GM19043 (cell line): ENCODE data around the gene VPS36.
"Not testable (repeated sequence)": the region's sequence is repeated elsewhere in the genome, so short reads cannot be mapped to it uniquely, and the experiment has no call there.

Experiments used
- ATAC-seq: cut with Tn5 transposase; IDR thresholded peaks from one replicate; pipeline ENCODE4 v1.9.1; 2021; ENCODE audit warnings: low read depth; ENCODE audit not compliant: unreplicated experiment

VPS36 gene

GRCh38 chr13:52447354-52447753 is 3.1 kb downstream of the VPS36 start:
- ATAC-seq: no peak

GRCh38 chr13:52446265-52446664 is 4.2 kb downstream of the VPS36 start:
- ATAC-seq: no peak

DNA sequence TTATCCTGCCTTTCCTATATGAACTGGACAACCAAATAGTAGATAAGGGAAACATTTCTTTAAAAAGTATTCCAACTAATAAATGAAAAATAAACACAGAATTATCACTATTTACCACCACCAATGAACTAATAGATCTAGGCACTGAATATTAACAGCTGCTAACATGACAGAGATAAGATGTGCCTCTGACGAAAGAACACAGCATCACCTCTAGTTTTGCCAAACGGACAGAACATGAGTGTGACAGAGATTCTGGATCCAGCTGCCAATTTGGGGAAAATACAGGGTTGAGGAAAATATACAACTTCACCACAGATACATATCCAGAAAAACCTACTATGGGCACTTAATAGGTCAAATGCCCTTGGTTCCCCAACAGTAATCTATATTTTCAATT is 18.0 kb downstream of the VPS36 start:
- ATAC-seq: no peak

DNA sequence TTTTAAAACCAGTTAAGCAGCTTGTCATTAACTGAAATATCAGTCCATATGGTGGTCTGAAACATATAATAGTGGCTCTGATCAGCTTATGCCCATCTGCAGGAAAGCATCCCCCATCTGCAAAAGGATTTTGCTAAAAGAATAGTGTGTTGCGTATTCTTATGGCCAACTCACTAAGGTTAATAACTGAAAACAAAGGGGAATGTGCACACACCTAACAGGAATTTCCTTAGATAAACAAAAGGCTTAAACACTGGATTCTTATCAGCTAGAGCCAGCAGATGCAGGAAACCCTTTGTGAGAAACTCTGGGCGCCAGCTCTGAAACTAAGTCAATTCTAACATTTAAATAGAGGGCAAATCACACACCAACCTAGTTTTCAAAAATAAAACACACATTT is 22.1 kb downstream of the VPS36 start:
- no peak for ATAC-seq

GRCh38 chr13:52421216-52421615 is 29.2 kb downstream of the VPS36 start:
- ATAC-seq: no peak

DNA sequence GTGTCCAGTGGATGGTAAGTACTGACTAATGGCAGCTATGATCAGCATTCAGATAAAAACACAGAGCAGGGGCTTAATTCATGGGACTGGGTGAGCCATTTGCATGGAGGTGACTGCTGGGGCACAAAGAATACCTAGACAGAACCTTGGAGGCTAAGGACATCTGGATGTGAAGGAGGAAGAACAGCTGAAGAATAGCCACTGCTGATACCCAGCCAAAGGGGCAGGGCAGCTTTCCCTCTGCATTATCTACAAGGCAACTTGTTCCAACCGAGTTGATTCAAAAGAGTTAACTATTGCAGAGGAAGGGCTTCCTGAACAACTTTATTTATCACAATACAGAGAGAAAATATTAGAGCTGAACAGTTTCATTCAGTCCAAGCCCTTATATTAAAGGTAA is 31.4 kb downstream of the VPS36 start:
- ATAC-seq: no peak

DNA sequence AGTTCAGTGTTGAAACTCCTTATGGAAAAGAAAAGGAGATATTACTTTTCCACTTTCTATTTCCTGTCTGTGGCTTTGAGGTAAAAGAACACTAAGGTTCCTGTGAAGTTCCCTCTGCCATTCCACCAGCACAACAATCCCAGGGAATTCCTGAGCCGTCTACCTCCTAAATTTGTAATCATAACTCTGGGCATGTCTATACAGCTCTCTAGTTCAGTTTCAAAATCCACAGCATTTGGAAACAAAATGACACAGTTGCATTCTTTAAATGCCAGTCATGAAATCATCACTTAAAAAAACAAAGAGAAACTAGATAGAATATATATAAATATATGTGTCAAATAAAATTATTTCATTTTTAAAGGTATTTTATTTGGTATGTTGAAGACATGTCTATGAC is 35.5 kb downstream of the VPS36 start:
- ATAC-seq: no peak

DNA sequence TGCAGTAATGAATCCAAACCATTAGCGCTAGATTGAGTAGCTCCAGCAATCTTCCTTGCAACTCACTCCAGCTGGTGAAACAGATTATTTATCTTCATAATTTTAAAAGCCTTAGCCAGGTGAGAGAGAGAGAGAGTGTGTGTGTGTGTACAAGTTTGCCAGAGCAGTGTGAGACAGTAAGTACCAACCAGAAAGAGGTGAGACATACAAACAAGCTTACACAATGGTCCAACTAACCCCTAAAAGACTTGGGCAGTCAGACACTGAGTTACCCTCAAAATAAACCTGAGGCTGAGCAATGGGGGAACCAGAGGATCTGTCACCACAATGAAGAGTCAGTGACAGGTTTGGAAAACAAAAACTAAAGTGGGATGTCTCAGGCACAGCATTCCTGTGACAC is 36.4 kb downstream of the VPS36 start:
- no peak for ATAC-seq

GRCh38 chr13:52412128-52412527 is 38.3 kb downstream of the VPS36 start:
- ATAC-seq: no peak

DNA sequence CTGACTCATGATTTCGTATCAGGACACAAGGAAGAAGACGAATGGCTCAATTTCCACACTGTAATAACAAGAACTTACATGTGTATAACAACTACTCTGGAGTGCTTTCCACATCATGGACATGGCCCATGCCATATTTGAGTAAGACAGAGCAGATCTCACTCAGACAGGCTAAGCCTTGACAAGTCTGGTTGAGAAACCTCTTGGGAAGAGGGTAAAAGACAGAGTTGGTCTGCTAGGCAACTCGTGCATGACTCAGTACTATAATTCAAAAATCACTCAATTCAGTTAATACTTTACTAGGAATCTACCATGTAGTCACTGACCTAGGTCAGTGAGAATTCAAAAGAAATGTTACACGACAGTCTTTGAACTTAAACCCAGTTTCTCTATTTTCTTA is 38.8 kb downstream of the VPS36 start:
- peak; percentile 91 for ATAC-seq

GRCh38 chr13:52408071-52408658 is 42.3 kb downstream of the VPS36 start:
- ATAC-seq: not testable (repeated sequence)

DNA sequence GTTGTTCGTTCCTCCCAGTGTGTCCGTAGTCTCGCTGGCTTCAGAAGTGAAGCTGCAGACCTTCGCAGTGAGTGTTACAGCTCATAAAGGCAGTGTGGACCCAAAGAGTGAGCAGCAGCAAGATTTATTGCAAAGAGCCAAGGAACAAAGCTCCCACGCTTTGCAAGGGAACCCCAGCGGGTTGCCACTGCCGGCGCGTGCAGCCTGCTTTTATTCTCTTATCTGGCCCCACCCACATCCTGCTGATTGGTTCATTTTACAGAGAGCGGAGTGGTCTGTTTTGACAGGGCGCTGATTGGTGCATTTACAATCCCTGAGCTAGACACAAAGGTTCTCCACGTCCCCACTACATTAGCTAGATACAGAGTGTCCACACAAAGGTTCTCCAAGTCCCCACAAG is 43.0 kb downstream of the VPS36 start:
- not testable (repeated sequence) for ATAC-seq

- ATAC-seq: no peak
Observed at GRCh38 chr13:52406629-52407028, 43.8 kb downstream of the VPS36 start.

DNA sequence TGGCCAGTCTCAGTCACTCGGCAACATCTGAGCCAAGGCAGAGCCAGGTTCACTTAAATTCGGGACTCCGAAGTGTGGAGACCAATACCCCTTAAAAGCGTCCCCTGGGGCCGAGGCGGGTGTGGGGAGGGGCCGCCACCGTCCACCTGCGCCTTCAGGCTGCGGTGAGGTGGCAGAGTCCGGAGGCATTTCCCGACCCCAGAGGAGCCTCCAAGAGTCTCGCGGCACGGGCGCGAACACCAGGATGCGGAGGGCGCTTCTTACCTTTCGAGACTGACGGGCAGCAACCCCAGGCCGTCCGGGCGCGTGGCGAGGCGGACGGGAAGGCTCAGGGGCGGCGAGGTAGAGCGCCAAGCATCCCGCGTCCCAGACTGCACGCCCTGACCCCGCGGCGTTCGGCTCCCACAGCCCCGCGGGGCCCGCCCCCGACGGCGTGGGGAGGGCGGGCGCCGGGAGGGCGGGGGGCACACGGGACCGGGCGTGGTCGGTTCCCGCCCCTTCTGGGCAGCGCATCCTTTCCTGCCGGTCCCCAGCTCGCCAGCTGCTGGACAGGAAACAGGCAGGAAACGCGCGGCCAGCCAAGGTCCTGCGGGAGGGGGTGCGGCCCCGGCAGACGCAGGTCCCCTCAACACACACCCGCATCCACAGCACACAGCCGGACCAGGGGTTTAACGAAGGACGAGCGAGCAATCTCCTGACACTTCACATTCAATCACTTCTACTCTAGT is 44.5 kb downstream of the VPS36 start, which contains the start of gene THSD1:
THSD1 (minus strand) TSS at position 406 of the 728 bp plus-strand sequence. CDS start 3,572 bp downstream, outside the sequence.
- ATAC-seq: no peak

GRCh38 chr13:52405369-52405766 is 45.1 kb downstream of the VPS36 start:
- no peak for ATAC-seq

DNA sequence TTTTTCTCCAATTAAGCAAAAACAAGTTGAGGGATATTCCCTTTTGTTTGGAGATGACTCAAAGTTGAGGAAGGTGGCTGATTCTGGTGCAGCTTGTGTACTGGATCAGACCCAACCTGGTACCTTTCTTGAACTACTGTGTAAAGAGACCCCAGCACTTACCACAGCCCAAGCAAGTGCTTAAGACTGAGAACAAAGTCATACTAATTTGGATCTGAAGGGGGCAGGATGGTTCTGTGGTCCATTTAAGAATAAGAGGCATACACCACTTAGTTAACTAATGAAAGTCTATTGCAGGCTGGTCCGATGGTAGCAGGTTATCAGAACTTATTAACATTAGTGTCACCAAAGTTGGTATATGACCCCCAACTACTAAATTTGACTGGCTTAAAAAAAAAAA is 50.7 kb downstream of the VPS36 start:
- ATAC-seq: no peak

GRCh38 chr13:52399046-52399445 is 51.4 kb downstream of the VPS36 start:
- ATAC-seq: no peak

GRCh38 chr13:52395704-52396103 is 54.7 kb downstream of the VPS36 start:
- ATAC-seq: no peak

GRCh38 chr13:52394586-52394985 is 55.8 kb downstream of the VPS36 start:
- no peak for ATAC-seq

- ATAC-seq: no peak
Observed at GRCh38 chr13:52393572-52394357, 56.7 kb downstream of the VPS36 start.

- ATAC-seq: no peak
Observed at GRCh38 chr13:52387721-52388120, 62.7 kb downstream of the VPS36 start.

GRCh38 chr13:52385870-52386269 is 64.6 kb downstream of the VPS36 start:
- ATAC-seq: no peak
